ENCODE measurements around the gene MIF.

The MIF gene

GRCh38 chr22:23875801-23876200 is 18.4 kb upstream of the MIF start:
- no peak for DNase-seq (ENCODE audit: low read depth in 1 of 2, low spot score in 1 of 2)

GRCh38 chr22:23877566-23877965 is 16.6 kb upstream of the MIF start:
- DNase-seq (ENCODE audit: low read depth in 1 of 2, low spot score in 1 of 2), result no peak

GRCh38 chr22:23878219-23878618 is 16.0 kb upstream of the MIF start:
- no peak for DNase-seq (ENCODE audit: low read depth in 1 of 2, low spot score in 1 of 2)

- DNase-seq (ENCODE audit: low read depth in 1 of 2, low spot score in 1 of 2), result no peak
These were observed 11.8 kb upstream of the MIF start for GRCh38 chr22:23882370-23882769.

- no peak for DNase-seq (ENCODE audit: low read depth in 1 of 2, low spot score in 1 of 2)
These were observed 10.5 kb upstream of the MIF start for GRCh38 chr22:23883658-23884057.

- DNase-seq (ENCODE audit: low read depth in 1 of 2, low spot score in 1 of 2), result no peak
These were observed 10.0 kb upstream of the MIF start for GRCh38 chr22:23884140-23884539.

- DNase-seq (ENCODE audit: low read depth in 1 of 2, low spot score in 1 of 2), result no peak
These were observed 5.4 kb upstream of the MIF start for GRCh38 chr22:23888615-23889401.

- DNase-seq (ENCODE audit: low read depth in 1 of 2, low spot score in 1 of 2), result no peak
These were observed 4.6 kb upstream of the MIF start for GRCh38 chr22:23889620-23890019.

GRCh38 chr22:23891726-23892125 is 2.5 kb upstream of the MIF start:
- no peak for DNase-seq (ENCODE audit: low read depth in 1 of 2, low spot score in 1 of 2)

- no peak for DNase-seq (ENCODE audit: low read depth in 1 of 2, low spot score in 1 of 2)
These were observed 2.1 kb upstream of the MIF start for GRCh38 chr22:23892130-23892529.

- no peak for DNase-seq (ENCODE audit: low read depth in 1 of 2, low spot score in 1 of 2)
These were observed 1.5 kb upstream of the MIF start for GRCh38 chr22:23892706-23893105.

GRCh38 chr22:23893121-23893944 is 850 bp upstream of the MIF start:
- no peak for DNase-seq (ENCODE audit: low read depth in 1 of 2, low spot score in 1 of 2)

- peak; percentile 46 to 63 for DNase-seq (ENCODE audit: low read depth in 1 of 2, low spot score in 1 of 2)
These were observed 771 bp downstream of the MIF start for GRCh38 chr22:23894710-23895598.

- no peak for DNase-seq (ENCODE audit: low read depth in 1 of 2, low spot score in 1 of 2)
These were observed 1.5 kb downstream of the MIF start for GRCh38 chr22:23895599-23896144.

GRCh38 chr22:23896166-23896522 is 2.0 kb downstream of the MIF start:
- DNase-seq (ENCODE audit: low read depth in 1 of 2, low spot score in 1 of 2), result no peak

GRCh38 chr22:23896523-23897186 is 2.5 kb downstream of the MIF start:
- no peak for DNase-seq (ENCODE audit: low read depth in 1 of 2, low spot score in 1 of 2)

- DNase-seq (ENCODE audit: low read depth in 1 of 2, low spot score in 1 of 2), result no peak
These were observed 3.1 kb downstream of the MIF start for GRCh38 chr22:23897320-23897719.

GRCh38 chr22:23898006-23898974 is 4.1 kb downstream of the MIF start:
- DNase-seq (ENCODE audit: low read depth in 1 of 2, low spot score in 1 of 2), result no peak

- no peak for DNase-seq (ENCODE audit: low read depth in 1 of 2, low spot score in 1 of 2)
These were observed 5.0 kb downstream of the MIF start for GRCh38 chr22:23899042-23899745.

Data from activated CD4-positive, alpha-beta T cell treated with anti-CD3 and anti-CD28 coated beads, Interleukin-2, amount 50 U/mL, for 24 hours (primary cell).